Right lobe of liver (tissue), 6 donors: ENCODE data around the gene RPRD2. TPM values are rescaled to one million over a fixed set of nuclear protein-coding genes. Genes with fewer than 3 reads are reported as not detected.

Experiments used
- ATAC-seq, 4 donors: fragments of 200-7000 bp; cut with Tn5 transposase; one replicate each; pipeline ENCODE4 v1.9.1; 2020; ENCODE audit warnings: mild to moderate bottlenecking in 4 of 4, moderate library complexity in 4 of 4
- DNase-seq, 3 donors: peaks; one replicate each; pipeline ENCODE4 v3.0.0-alpha.2; 2020
- H3K27ac ChIP-seq, 3 donors: fragments of 200-600 bp; one replicate each; pipeline ENCODE4 v1.8.0; 2022
- H3K27me3 ChIP-seq, 2 donors: fragments of 200-600 bp; one replicate each; pipeline ENCODE4 v1.8.0; 2022
- H3K36me3 ChIP-seq, 4 donors: fragments of 200-600 bp; sonication (generic) in 1 of 4; one replicate each; pipeline versions ENCODE4 v1.5.1 to v1.8.0; 2017 to 2022; ENCODE audit warnings: control low read depth in 1 of 4
- H3K4me1 ChIP-seq, 4 donors: fragments of 200-600 bp; sonication (generic) in 1 of 4; one replicate each; pipeline versions ENCODE4 v1.5.1 to v1.8.0; 2017 to 2022; ENCODE audit warnings: control low read depth in 1 of 4
- H3K4me3 ChIP-seq, 3 donors: fragments of 200-600 bp; one replicate each; pipeline ENCODE4 v1.8.0; 2022
- H3K9me3 ChIP-seq, 4 donors: fragments of 200-600 bp; sonication (generic) in 1 of 4; one replicate each; pipeline versions ENCODE4 v1.5.1 to v1.8.0; 2017 to 2022; ENCODE audit warnings: control low read depth in 1 of 4
- POLR2A ChIP-seq: fragments of 450-650 bp; IDR thresholded peaks from one replicate; pipeline ENCODE4 v1.6.1; 2017; ENCODE audit warnings: antibody characterized with exemption, mild to moderate bottlenecking
- WGBS: methylation state at CpG from one replicate; pipeline ENCODE4 v1.1.6; 2018; ENCODE audit warnings: low coverage, low lambda C conversion rate; ENCODE audit not compliant: insufficient coverage; ENCODE audit errors: missing lambda C conversion rate; 5-methylcytosine and 5-hydroxymethylcytosine counted together
- intact Hi-C, 2 donors: fragments of 100-400 bp; cut with DNase I; formaldehyde crosslinking; loops; one replicate each; pipeline versions ENCODE4 v1.11.2 to v1.14.1; 2022
- total RNA-seq, 6 experiments: library from RNA; depleted of rRNA in 2 of 6; stranded (reverse); fragments of >200 nt in 2 of 6; fragmentation: NEBNext Ultra II Directional in 3 of 6; extraction: Animal tissue kit (Norgen Biotek cat#: 25700) in 3 of 6; gene quantifications; one replicate each; pipeline versions ENCODE4 v1.1.0 to v1.2.4, GENCODE V29; 2016 to 2023
- TF ChIP-seq, protein P1 (sequence below), 4 donors: fragments of 200-600 bp in 3 of 4; fragments of 450-650 bp in 1 of 4; IDR thresholded peaks; one replicate each; pipeline versions ENCODE4 v1.5.1 to v1.8.0; 2016 to 2022; ENCODE audit warnings: antibody characterized with exemption in 4 of 4, mild to moderate bottlenecking in 2 of 4
- donor health status: DM: no; HTN: yes; CAD: no.
- donor health status: DM: no; HTN: no; CAD: no.
- donor health status: DM: no; HTN: no; CAD: no.
- donor health status: DM: no; HTN: yes; CAD: no.
- donor health status: DM: no; HTN: yes; CAD: no.

The RPRD2 gene
- total RNA-seq, 6 experiments from 2014 or later, result 8.9 to 17.5 (median 11.0) TPM

DNA sequence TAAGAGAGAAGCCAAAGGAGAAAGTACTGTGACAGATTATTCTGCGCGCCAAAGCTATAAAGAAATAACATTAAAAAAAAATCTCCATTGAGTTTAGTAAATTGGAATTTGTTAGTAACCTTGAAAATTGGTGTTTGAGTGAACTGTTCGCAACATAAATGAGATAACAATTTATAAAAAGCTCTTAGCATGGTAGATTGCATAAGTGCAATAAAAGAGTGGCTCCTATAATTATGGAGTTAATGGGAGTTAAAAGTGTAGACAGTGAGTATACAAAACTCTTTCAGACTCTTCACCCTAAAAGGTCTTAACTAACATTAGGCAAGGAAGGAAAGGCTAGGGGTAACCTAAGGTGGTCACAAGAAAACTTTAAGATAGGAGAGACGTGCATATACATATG, 50.6 kb downstream of the RPRD2 start:
- no peak overlapping the region for H3K4me3 ChIP-seq
- ATAC-seq (no peak), DNase-seq (no peak)
- no peaks in the 10 kb centered on the region for H3K27me3 ChIP-seq
- H3K36me3 ChIP-seq, result peaks cover 0 to 22% (median 4%) of the 10 kb centered on the region in 4 donors
- intact Hi-C loops, result no loop called here
- TF ChIP-seq, protein P1, sequence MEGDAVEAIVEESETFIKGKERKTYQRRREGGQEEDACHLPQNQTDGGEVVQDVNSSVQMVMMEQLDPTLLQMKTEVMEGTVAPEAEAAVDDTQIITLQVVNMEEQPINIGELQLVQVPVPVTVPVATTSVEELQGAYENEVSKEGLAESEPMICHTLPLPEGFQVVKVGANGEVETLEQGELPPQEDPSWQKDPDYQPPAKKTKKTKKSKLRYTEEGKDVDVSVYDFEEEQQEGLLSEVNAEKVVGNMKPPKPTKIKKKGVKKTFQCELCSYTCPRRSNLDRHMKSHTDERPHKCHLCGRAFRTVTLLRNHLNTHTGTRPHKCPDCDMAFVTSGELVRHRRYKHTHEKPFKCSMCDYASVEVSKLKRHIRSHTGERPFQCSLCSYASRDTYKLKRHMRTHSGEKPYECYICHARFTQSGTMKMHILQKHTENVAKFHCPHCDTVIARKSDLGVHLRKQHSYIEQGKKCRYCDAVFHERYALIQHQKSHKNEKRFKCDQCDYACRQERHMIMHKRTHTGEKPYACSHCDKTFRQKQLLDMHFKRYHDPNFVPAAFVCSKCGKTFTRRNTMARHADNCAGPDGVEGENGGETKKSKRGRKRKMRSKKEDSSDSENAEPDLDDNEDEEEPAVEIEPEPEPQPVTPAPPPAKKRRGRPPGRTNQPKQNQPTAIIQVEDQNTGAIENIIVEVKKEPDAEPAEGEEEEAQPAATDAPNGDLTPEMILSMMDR (IDR thresholded peaks at IDR 0.05), result no peak
- no peak for TF ChIP-seq POLR2A
- no peak overlapping the region for H3K27ac ChIP-seq
- 100% methylated on average over 4 of the region's 4 CpGs for WGBS
- H3K9me3 ChIP-seq, result no peaks in the 10 kb centered on the region
- H3K4me1 ChIP-seq, result peaks cover 0 to 15% (median 4%) of the 10 kb centered on the region in 4 donors

- Histone ChIP-seq H3K9me3 (no peaks in the 10 kb centered on the region), H3K36me3 (peaks cover 0 to 23% (median 8%) of the 10 kb centered on the region in 4 donors), H3K27me3 (no peaks in the 10 kb centered on the region), H3K27ac (no peak overlapping the region), H3K4me1 (peaks cover 0 to 4% (median 0%) of the 10 kb centered on the region in 4 donors), H3K4me3 (no peak overlapping the region)
- DNase-seq (no peak), ATAC-seq (no peak)
- WGBS, result 79% methylated on average over 3 of the region's 3 CpGs
- TF ChIP-seq POLR2A, result no peak
- TF ChIP-seq, protein P1 (IDR thresholded peaks at IDR 0.05), result no peak
- intact Hi-C loops, result no loop called here
Measured at GRCh38 chr1:150415800-150416199, 51.9 kb downstream of the RPRD2 start.

- no peaks in the 10 kb centered on the region for H3K9me3 ChIP-seq
- no peaks in the 10 kb centered on the region for H3K4me1 ChIP-seq
- intact Hi-C loops, result no loop called here
- no peak overlapping the region for H3K27ac ChIP-seq
- peaks cover 0 to 25% (median 8%) of the 10 kb centered on the region in 4 donors for H3K36me3 ChIP-seq
- 85% methylated on average over 5 of the region's 5 CpGs for WGBS
- no peak overlapping the region for H3K4me3 ChIP-seq
- no peak for DNase-seq
- H3K27me3 ChIP-seq, result no peaks in the 10 kb centered on the region
- no peak for ATAC-seq
- no peak for TF ChIP-seq POLR2A
- TF ChIP-seq, protein P1 (IDR thresholded peaks at IDR 0.05), result no peak
Measured at GRCh38 chr1:150420560-150421265, 56.8 kb downstream of the RPRD2 start.

GRCh38 chr1:150422541-150422940, 58.6 kb downstream of the RPRD2 start:
- ATAC-seq, result no peak
- WGBS, result 90% methylated on average over 2 of the region's 2 CpGs
- peaks cover 0 to 23% (median 8%) of the 10 kb centered on the region in 4 donors for H3K36me3 ChIP-seq
- no peaks in the 10 kb centered on the region for H3K9me3 ChIP-seq
- no peak overlapping the region for H3K4me3 ChIP-seq
- H3K27ac ChIP-seq, result no peak overlapping the region
- DNase-seq, result no peak
- H3K4me1 ChIP-seq, result no peaks in the 10 kb centered on the region
- TF ChIP-seq, protein P1 (IDR thresholded peaks at IDR 0.05), result no peak
- TF ChIP-seq POLR2A, result no peak
- H3K27me3 ChIP-seq, result no peaks in the 10 kb centered on the region
- intact Hi-C loops, result no loop called here
